Caco-2 (cell line): ENCODE results near the gene DNAI7. TPM values are rescaled to one million over a fixed set of nuclear protein-coding genes. Genes with fewer than 3 reads are reported as not detected.

Source experiments
- BruUV-seq: library from RNA; stranded (reverse); fragments of 400-500 nt; replicated peaks from 2 replicates; lab custom pipeline; 2021; lab: Mats Ljungman, UMichigan
- CTCF ChIA-PET: fragments of 300-600 bp; sonication (Branson Sonifier 250); formaldehyde crosslinking; loops from one replicate; lab custom pipeline; 2022; ENCODE audit warnings: antibody characterized with exemption; lab: Charles Lee
- POLR2A ChIA-PET: fragments of 300-600 bp; sonication (Branson Sonifier 250); formaldehyde crosslinking; loops from one replicate; lab custom pipeline; 2022; ENCODE audit warnings: antibody characterized with exemption; lab: Charles Lee
- DNase-seq, 2 experiments: peaks; one replicate each; pipeline versions ENCODE4 v3.0.0 to v3.0.0-alpha.2; 2020 to 2022
- H3K27me3 ChIP-seq: replicated peaks from 2 replicates; pipeline ENCODE4 v1.6.0; 2011; ENCODE audit warnings: low read length; ENCODE audit not compliant: control insufficient read depth, insufficient read depth
- H3K36me3 ChIP-seq: 2 replicates; pipeline ENCODE4 v1.5.1; 2011; ENCODE audit warnings: low read length; ENCODE audit not compliant: control insufficient read depth, insufficient read depth
- H3K4me1 ChIP-seq: fragments of 250-450 bp; sonication (Bioruptor Pico); 2 replicates; pipeline ENCODE4 v1.5.1; 2020; ENCODE audit warnings: mild to moderate bottlenecking
- H3K4me3 ChIP-seq: 2 replicates; pipeline ENCODE4 v1.5.1; 2011; ENCODE audit warnings: low read depth, mild to moderate bottlenecking, control low read depth, low read length
- H3K9me3 ChIP-seq: fragments of 250-450 bp; sonication (Bioruptor Pico); 2 replicates; pipeline ENCODE4 v1.5.1; 2020; ENCODE audit warnings: mild to moderate bottlenecking, moderate library complexity
- H3K27ac Mint-ChIP-seq: one replicate; pipeline ENCODE4 v1.8.0; 2022; ENCODE audit warnings: mixed read lengths; ENCODE audit not compliant: unreplicated experiment
- H3K27me3 Mint-ChIP-seq: one replicate; pipeline ENCODE4 v1.8.0; 2022; ENCODE audit warnings: mixed read lengths; ENCODE audit not compliant: insufficient read depth, unreplicated experiment
- H3K36me3 Mint-ChIP-seq: one replicate; pipeline ENCODE4 v1.8.0; 2022; ENCODE audit warnings: mild to moderate bottlenecking, mixed read lengths; ENCODE audit not compliant: insufficient read depth, unreplicated experiment
- H3K4me1 Mint-ChIP-seq: one replicate; pipeline ENCODE4 v1.8.0; 2022; ENCODE audit warnings: low read depth, mixed read lengths; ENCODE audit not compliant: unreplicated experiment
- H3K4me3 Mint-ChIP-seq: one replicate; pipeline ENCODE4 v1.8.0; 2022; ENCODE audit warnings: mild to moderate bottlenecking, moderate library complexity, mixed read lengths; ENCODE audit not compliant: unreplicated experiment
- H3K9me3 Mint-ChIP-seq: one replicate; pipeline ENCODE4 v1.8.0; 2022; ENCODE audit warnings: mixed read lengths; ENCODE audit not compliant: unreplicated experiment
- intact Hi-C: fragments of 100-400 bp; cut with micrococcal nuclease; formaldehyde crosslinking; loops from one replicate; pipeline ENCODE4 v1.10.0; 2022; ENCODE audit not compliant: unreplicated experiment
- total RNA-seq: library from RNA; stranded (reverse); gene quantifications from 2 replicates; pipeline ENCODE4 v1.2.3, GENCODE V29; 2022
- TF ChIP-seq, protein P1 (sequence below), 2 experiments: fragments of 200-600 bp in 1 of 2; IDR thresholded peaks; 1 replicate in 1 of 2; 2 replicates in 1 of 2; pipeline versions ENCODE4 v1.5.1 to v1.8.0; 2011 to 2022; ENCODE audit warnings: antibody characterized with exemption in 1 of 2, control low read depth in 1 of 2, inconsistent platforms in 1 of 2, low read depth in 1 of 2, low read length in 1 of 2, mild to moderate bottlenecking in 1 of 2, moderate library complexity in 1 of 2; ENCODE audit not compliant: insufficient read depth in 1 of 2, severe bottlenecking in 1 of 2, unreplicated experiment in 1 of 2

Gene DNAI7
- total RNA-seq, 1 experiment from 2014 or later = 0.66 TPM

DNA sequence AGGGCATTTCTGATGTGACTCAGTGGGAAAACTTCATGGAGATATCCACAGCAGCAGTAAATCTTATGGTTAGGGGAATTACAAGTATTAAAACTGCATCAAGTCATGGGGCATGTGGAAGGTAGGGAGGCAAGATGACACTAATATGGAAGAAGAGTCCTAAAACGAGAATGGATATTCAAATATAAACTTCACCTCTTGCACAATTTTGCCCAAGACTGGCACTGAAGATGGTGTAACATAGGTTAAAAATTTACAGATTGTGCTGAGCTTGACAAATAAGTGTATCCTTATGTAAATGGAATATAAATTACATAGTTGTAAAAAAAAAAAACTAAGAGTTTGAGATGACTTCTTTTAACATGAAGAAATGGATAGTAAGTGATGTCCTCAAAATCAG is 12.9 kb upstream of the DNAI7 start:
- H3K4me3 Mint-ChIP-seq = no peak overlapping the region
- CTCF ChIA-PET = no interaction called here
- no peak overlapping the region for H3K4me3 ChIP-seq
- H3K9me3 ChIP-seq = no peaks in the 10 kb centered on the region
- H3K4me1 ChIP-seq = no peaks in the 10 kb centered on the region
- H3K27me3 Mint-ChIP-seq = no peaks in the 10 kb centered on the region
- H3K36me3 Mint-ChIP-seq = peaks cover 73% of the 10 kb centered on the region
- H3K27ac Mint-ChIP-seq = peak overlapping the region; percentile 2
- no peaks in the 10 kb centered on the region for H3K27me3 ChIP-seq
- no peaks in the 10 kb centered on the region for H3K9me3 Mint-ChIP-seq
- intact Hi-C loops = no loop called here
- no peak for DNase-seq
- no TSS peak for BruUV-seq
- H3K4me1 Mint-ChIP-seq = peaks cover 7% of the 10 kb centered on the region
- no peaks in the 10 kb centered on the region for H3K36me3 ChIP-seq
- TF ChIP-seq, protein P1, sequence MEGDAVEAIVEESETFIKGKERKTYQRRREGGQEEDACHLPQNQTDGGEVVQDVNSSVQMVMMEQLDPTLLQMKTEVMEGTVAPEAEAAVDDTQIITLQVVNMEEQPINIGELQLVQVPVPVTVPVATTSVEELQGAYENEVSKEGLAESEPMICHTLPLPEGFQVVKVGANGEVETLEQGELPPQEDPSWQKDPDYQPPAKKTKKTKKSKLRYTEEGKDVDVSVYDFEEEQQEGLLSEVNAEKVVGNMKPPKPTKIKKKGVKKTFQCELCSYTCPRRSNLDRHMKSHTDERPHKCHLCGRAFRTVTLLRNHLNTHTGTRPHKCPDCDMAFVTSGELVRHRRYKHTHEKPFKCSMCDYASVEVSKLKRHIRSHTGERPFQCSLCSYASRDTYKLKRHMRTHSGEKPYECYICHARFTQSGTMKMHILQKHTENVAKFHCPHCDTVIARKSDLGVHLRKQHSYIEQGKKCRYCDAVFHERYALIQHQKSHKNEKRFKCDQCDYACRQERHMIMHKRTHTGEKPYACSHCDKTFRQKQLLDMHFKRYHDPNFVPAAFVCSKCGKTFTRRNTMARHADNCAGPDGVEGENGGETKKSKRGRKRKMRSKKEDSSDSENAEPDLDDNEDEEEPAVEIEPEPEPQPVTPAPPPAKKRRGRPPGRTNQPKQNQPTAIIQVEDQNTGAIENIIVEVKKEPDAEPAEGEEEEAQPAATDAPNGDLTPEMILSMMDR (IDR thresholded peaks at IDR 0.05; ENCODE audit: insufficient read depth in 1 of 2, low read depth in 1 of 2, low read length in 1 of 2, severe bottlenecking in 1 of 2, unreplicated experiment in 1 of 2) = no peak
- POLR2A ChIA-PET = no interaction called here

DNA sequence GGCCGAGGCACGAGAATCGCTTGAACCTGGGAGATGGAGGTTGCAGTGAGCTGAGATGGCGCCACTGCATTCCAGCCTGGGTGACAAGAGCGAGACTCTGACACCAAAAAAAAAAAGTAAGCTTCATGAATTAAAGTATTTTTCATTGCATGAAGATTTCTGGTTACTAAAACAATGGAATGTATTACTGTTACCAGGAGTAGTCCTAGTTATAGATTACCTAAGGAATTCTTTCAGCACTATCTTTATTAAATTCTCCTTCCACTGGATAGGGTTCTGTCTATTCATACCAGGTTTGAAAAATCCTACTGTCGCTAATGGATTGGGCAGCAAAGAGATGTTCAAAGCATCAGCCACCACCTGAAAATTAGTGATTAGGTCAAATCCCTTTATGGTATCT is 12.5 kb upstream of the DNAI7 start:
- no peak overlapping the region for H3K4me3 ChIP-seq
- H3K4me1 ChIP-seq = no peaks in the 10 kb centered on the region
- Mint-ChIP-seq H3K4me3 (no peak overlapping the region), H3K36me3 (peaks cover 76% of the 10 kb centered on the region), H3K27me3 (no peaks in the 10 kb centered on the region), H3K9me3 (no peaks in the 10 kb centered on the region), H3K27ac (peak overlapping the region; percentile 2), H3K4me1 (peaks cover 7% of the 10 kb centered on the region)
- TF ChIP-seq, protein P1 (IDR thresholded peaks at IDR 0.05; ENCODE audit: insufficient read depth in 1 of 2, low read depth in 1 of 2, low read length in 1 of 2, severe bottlenecking in 1 of 2, unreplicated experiment in 1 of 2) = no peak
- H3K36me3 ChIP-seq = no peaks in the 10 kb centered on the region
- BruUV-seq = no TSS peak
- POLR2A ChIA-PET = no interaction called here
- intact Hi-C loops = no loop called here
- no peak for DNase-seq
- CTCF ChIA-PET = no interaction called here
- H3K27me3 ChIP-seq = no peaks in the 10 kb centered on the region
- no peaks in the 10 kb centered on the region for H3K9me3 ChIP-seq

DNA sequence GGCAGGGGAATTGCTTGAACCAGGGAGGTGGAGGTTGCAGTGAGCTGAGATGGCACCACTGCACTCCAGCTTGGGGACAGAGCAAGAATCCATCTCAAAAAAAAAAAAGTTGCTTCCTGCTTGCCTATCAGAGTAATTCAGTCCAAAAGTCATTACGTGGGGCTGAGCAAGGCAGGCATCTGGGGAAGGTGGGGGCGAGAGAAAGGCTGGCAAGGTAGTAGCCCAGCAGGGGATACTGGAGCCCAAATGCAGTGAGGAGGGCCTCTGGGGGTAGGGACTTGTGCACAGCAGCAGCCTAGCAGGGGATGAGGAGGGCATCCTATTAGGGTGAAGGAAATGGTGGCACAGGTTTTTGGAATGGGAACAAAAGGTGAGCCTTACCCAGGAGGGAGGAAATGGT is 7.2 kb upstream of the DNAI7 start:
- intact Hi-C loops = no loop called here
- Mint-ChIP-seq H3K27me3 (no peaks in the 10 kb centered on the region), H3K27ac (no peak overlapping the region), H3K9me3 (no peaks in the 10 kb centered on the region), H3K4me3 (no peak overlapping the region), H3K36me3 (peaks cover 57% of the 10 kb centered on the region), H3K4me1 (no peaks in the 10 kb centered on the region)
- Histone ChIP-seq H3K36me3 (peaks cover 4% of the 10 kb centered on the region), H3K4me3 (no peak overlapping the region), H3K27me3 (no peaks in the 10 kb centered on the region), H3K4me1 (no peaks in the 10 kb centered on the region), H3K9me3 (no peaks in the 10 kb centered on the region)
- no TSS peak for BruUV-seq
- CTCF ChIA-PET = no interaction called here
- DNase-seq = no peak
- POLR2A ChIA-PET = no interaction called here
- TF ChIP-seq, protein P1 (IDR thresholded peaks at IDR 0.05; ENCODE audit: insufficient read depth in 1 of 2, low read depth in 1 of 2, low read length in 1 of 2, severe bottlenecking in 1 of 2, unreplicated experiment in 1 of 2) = no peak
